ENCODE measurements around the gene ZNF678. TPM values are rescaled to one million over a fixed set of nuclear protein-coding genes. Genes with fewer than 3 reads are reported as not detected.
"Not testable (repeated sequence)": the region's sequence is repeated elsewhere in the genome, so short reads cannot be mapped to it uniquely, and the experiment has no call there.

The ZNF678 gene
- total RNA-seq, 2 donors from 2014 or later, result 7.1 to 10.6 TPM

DNA sequence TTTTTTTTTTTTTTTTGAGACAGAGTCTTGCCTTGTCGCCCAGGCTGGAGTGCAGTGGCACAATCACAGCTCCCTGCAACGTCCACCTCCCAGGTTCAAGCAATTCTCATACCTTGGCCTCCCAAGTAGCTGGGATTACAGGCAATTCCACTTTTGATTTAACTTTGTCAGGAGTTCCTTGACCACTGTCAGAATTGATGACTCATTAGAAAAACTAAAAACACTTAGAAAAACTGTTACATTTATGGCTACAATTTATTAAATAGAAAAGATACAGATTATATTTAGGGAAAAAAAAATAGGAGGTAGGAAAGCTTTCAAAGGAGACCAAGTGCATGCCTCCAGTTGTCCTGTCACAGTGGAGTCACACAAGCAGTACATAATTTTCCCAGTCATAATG lies 20.0 kb downstream of the ZNF678 start:
- Histone ChIP-seq H3K36me3 (no peaks in the 10 kb centered on the region), H3K27me3 (replicated peaks; ENCODE audit: insufficient read depth) (no peaks in the 10 kb centered on the region), H3K9me3 (peaks cover 7% of the 10 kb centered on the region), H3K4me3 (no peak overlapping the region), H3K27ac (no peak overlapping the region), H3K4me1 (ENCODE audit: control insufficient read depth in 1 of 2, low read depth in 2 of 2) (no peaks in the 10 kb centered on the region)
- TF ChIP-seq, protein P1, sequence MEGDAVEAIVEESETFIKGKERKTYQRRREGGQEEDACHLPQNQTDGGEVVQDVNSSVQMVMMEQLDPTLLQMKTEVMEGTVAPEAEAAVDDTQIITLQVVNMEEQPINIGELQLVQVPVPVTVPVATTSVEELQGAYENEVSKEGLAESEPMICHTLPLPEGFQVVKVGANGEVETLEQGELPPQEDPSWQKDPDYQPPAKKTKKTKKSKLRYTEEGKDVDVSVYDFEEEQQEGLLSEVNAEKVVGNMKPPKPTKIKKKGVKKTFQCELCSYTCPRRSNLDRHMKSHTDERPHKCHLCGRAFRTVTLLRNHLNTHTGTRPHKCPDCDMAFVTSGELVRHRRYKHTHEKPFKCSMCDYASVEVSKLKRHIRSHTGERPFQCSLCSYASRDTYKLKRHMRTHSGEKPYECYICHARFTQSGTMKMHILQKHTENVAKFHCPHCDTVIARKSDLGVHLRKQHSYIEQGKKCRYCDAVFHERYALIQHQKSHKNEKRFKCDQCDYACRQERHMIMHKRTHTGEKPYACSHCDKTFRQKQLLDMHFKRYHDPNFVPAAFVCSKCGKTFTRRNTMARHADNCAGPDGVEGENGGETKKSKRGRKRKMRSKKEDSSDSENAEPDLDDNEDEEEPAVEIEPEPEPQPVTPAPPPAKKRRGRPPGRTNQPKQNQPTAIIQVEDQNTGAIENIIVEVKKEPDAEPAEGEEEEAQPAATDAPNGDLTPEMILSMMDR (IDR thresholded peaks at IDR 0.05), result no peak
- ATAC-seq (ENCODE audit: insufficient number of reproducible peaks, low FRiP score, low read depth), result no peak
- no peak for DNase-seq (ENCODE audit: low spot score)

DNA sequence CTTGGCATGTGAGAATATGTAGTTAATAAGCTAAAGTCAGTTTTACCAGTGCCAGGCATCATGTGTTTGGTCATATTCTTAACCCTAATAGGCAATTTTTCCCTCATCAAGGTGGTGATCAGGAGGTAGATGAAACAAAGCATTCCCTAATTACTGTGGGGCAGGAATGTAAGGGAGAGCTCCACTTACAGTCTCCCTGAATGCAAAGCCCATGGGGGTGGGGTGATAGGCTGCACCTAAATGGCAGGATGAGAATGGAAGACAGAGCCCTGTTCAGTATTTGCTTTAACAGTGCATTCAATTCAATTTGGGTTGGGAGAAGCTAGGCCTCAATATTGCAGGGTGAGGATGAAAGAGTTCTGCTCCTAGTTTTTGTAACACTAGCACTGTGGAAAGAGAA lies 23.4 kb downstream of the ZNF678 start:
- Histone ChIP-seq H3K27ac (no peak overlapping the region), H3K27me3 (replicated peaks; ENCODE audit: insufficient read depth) (no peaks in the 10 kb centered on the region), H3K36me3 (no peaks in the 10 kb centered on the region), H3K4me3 (no peak overlapping the region), H3K4me1 (ENCODE audit: control insufficient read depth in 1 of 2, low read depth in 2 of 2) (no peaks in the 10 kb centered on the region), H3K9me3 (peaks cover 16% of the 10 kb centered on the region)
- no peak for DNase-seq (ENCODE audit: low spot score)
- ATAC-seq (ENCODE audit: insufficient number of reproducible peaks, low FRiP score, low read depth), result no peak
- TF ChIP-seq, protein P1 (IDR thresholded peaks at IDR 0.05), result no peak

- H3K4me1 ChIP-seq (ENCODE audit: control insufficient read depth in 1 of 2, low read depth in 2 of 2), result no peaks in the 10 kb centered on the region
- DNase-seq (ENCODE audit: low spot score) (no peak), ATAC-seq (ENCODE audit: insufficient number of reproducible peaks, low FRiP score, low read depth) (no peak)
- no peak overlapping the region for H3K4me3 ChIP-seq
- H3K36me3 ChIP-seq, result no peaks in the 10 kb centered on the region
- H3K27ac ChIP-seq, result no peak overlapping the region
- H3K9me3 ChIP-seq, result peaks cover 16% of the 10 kb centered on the region
- H3K27me3 ChIP-seq (replicated peaks; ENCODE audit: insufficient read depth), result no peaks in the 10 kb centered on the region
- TF ChIP-seq, protein P1 (IDR thresholded peaks at IDR 0.05), result no peak
These were observed 24.6 kb downstream of the ZNF678 start for GRCh38 chr1:227587968-227588367.

GRCh38 chr1:227588769-227589168 lies 25.4 kb downstream of the ZNF678 start:
- H3K9me3 ChIP-seq, result peaks cover 16% of the 10 kb centered on the region
- H3K27me3 ChIP-seq (replicated peaks; ENCODE audit: insufficient read depth); H3K4me3 ChIP-seq; DNase-seq (ENCODE audit: low spot score); H3K27ac ChIP-seq; H3K36me3 ChIP-seq; ATAC-seq (ENCODE audit: insufficient number of reproducible peaks, low FRiP score, low read depth); H3K4me1 ChIP-seq (ENCODE audit: control insufficient read depth in 1 of 2, low read depth in 2 of 2): not testable (repeated sequence)

DNA sequence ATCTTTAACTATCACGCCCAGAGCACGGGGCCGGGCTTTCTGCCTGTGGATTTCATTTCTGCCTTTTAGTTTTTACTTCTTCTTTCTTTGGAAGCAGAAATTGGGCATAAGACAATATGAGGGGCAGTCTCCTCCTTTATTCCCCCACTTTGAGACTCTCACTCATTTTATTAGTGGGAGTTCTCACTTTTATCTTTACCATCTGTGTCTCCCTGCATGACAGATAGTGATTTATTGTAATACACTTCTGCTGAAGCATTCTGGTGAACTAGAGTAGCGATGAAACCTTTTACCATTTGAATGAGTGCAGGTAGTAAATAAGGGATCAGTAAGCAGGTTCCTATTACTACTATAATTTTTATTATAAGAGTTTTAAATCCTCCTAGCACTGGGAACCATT lies 26.4 kb downstream of the ZNF678 start:
- H3K27ac ChIP-seq; H3K4me1 ChIP-seq (ENCODE audit: control insufficient read depth in 1 of 2, low read depth in 2 of 2); H3K27me3 ChIP-seq (replicated peaks; ENCODE audit: insufficient read depth); H3K4me3 ChIP-seq; H3K36me3 ChIP-seq; ATAC-seq (ENCODE audit: insufficient number of reproducible peaks, low FRiP score, low read depth); DNase-seq (ENCODE audit: low spot score): not testable (repeated sequence)
- H3K9me3 ChIP-seq, result peaks cover 16% of the 10 kb centered on the region

- not testable (repeated sequence) for H3K27me3 ChIP-seq (replicated peaks; ENCODE audit: insufficient read depth); H3K4me3 ChIP-seq; ATAC-seq (ENCODE audit: insufficient number of reproducible peaks, low FRiP score, low read depth); H3K36me3 ChIP-seq; H3K27ac ChIP-seq; DNase-seq (ENCODE audit: low spot score); H3K4me1 ChIP-seq (ENCODE audit: control insufficient read depth in 1 of 2, low read depth in 2 of 2)
- peaks cover 14% of the 10 kb centered on the region for H3K9me3 ChIP-seq
These were observed 32.9 kb downstream of the ZNF678 start for GRCh38 chr1:227596222-227596621.

DNA sequence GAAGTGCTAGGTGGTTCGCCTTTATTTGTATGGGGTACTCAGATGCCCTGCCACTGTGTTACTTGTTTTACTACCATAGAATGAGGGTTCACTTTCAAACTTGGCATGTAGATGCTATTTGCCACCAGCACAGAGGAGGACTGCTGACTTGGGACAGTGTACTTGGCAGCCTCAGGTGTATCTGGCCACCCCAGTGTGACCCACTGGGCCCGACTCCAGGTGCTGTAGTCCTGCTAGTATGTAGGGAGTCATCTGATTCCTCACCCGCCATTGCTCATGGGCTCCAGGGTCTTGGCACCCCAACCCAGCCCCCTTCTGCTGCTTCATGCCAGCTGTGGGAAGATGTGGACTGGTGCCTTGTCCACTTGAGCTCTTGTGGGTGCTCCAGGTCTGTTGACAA lies 40.0 kb downstream of the ZNF678 start:
- no peak overlapping the region for H3K4me3 ChIP-seq
- peaks cover 2% of the 10 kb centered on the region for H3K9me3 ChIP-seq
- H3K27me3 ChIP-seq (replicated peaks; ENCODE audit: insufficient read depth), result no peaks in the 10 kb centered on the region
- peaks cover 0 to 7% of the 10 kb centered on the region in 2 donors for H3K4me1 ChIP-seq (ENCODE audit: control insufficient read depth in 1 of 2, low read depth in 2 of 2)
- TF ChIP-seq, protein P1 (IDR thresholded peaks at IDR 0.05), result no peak
- no peak for DNase-seq (ENCODE audit: low spot score)
- peaks cover 6% of the 10 kb centered on the region for H3K36me3 ChIP-seq
- no peak for ATAC-seq (ENCODE audit: insufficient number of reproducible peaks, low FRiP score, low read depth)
- no peak overlapping the region for H3K27ac ChIP-seq
